Epithelial cell of esophagus (primary cell): ENCODE measurements around the gene COL25A1.

Source experiments
- DNase-seq: peaks from one replicate; pipeline ENCODE4 v3.0.0; 2010; ENCODE audit warnings: low read depth
- H3K4me3 ChIP-seq: 2 replicates; pipeline ENCODE4 v1.5.1; 2011; ENCODE audit warnings: mild to moderate bottlenecking, low read length, control low read depth
- TF ChIP-seq, protein P1 (sequence below): IDR thresholded peaks from 2 replicates; pipeline ENCODE4 v1.5.1; 2011; ENCODE audit warnings: low read depth, mild to moderate bottlenecking, low read length, control low read depth, inconsistent platforms; ENCODE audit not compliant: insufficient read depth; ENCODE audit errors: missing control alignments

The COL25A1 gene

DNA sequence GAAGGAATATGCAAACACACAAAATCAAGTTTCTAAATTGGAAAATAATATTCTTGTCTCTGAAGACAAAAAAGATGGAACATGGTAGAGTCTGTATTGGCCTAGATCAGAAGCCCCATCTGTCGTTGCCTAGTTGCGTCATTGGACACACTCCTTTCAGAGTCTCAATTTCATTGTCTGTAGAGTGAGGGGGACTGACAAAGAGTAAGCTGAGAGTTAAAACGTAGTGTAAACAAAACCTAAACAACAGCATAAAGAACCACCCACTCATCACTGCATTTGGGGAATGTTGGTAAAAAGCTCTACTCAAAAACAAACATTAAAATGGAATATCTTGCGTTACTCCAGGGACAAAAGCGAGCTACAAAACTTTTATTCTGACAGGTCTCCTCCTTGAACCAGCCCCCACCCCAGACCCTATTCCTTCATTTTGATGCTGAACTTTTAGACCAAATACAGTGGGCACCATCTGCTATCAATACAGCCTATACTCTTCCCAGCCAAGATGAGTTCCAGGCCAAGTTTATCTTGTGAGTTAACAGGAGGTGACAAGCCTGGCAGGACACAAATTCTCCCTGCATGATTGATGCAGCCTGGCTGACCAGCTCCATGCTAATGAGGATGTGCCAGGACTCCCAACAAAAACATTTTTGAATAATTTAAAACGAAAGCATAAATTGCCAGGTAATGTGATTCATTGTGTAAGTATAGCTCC lies 125.2 kb downstream of the COL25A1 start:
- TF ChIP-seq, protein P1, sequence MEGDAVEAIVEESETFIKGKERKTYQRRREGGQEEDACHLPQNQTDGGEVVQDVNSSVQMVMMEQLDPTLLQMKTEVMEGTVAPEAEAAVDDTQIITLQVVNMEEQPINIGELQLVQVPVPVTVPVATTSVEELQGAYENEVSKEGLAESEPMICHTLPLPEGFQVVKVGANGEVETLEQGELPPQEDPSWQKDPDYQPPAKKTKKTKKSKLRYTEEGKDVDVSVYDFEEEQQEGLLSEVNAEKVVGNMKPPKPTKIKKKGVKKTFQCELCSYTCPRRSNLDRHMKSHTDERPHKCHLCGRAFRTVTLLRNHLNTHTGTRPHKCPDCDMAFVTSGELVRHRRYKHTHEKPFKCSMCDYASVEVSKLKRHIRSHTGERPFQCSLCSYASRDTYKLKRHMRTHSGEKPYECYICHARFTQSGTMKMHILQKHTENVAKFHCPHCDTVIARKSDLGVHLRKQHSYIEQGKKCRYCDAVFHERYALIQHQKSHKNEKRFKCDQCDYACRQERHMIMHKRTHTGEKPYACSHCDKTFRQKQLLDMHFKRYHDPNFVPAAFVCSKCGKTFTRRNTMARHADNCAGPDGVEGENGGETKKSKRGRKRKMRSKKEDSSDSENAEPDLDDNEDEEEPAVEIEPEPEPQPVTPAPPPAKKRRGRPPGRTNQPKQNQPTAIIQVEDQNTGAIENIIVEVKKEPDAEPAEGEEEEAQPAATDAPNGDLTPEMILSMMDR: no peak
- DNase-seq: no peak
- H3K4me3 ChIP-seq: no peak overlapping the region

DNA sequence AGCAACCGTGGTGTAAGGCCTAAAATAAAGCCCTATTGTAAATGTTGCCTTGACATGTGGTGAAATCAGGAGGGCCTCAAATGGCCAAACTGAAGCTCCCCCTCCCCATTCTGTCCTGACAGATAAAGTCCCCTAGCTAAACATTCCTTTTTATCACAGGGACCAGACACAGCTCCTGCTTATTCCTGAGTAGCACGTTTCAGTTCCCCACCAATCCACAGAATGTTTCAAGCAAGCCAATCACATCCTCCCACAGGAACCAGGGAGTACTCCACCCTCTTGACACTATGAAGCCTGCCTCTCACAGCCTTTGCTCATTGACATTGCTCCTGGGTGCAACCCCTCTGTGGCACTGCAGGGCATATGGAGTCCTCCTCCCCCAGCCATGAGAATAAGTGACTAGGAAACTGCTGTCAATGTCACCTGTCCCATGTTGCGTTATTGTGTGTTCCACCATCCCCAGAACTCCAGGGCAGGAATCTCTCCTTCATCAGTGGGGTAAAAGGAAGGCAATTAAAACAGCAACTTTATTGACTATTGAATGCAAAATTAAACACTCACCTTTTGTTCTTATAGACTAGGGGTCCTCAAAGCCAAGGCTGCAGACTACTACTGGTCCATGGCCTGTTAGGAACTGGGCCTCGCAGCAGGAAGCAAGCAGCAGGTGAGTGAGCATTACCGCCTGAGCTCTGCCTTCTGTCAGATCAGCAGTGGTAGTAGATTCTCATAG lies 128.1 kb downstream of the COL25A1 start:
- no peak overlapping the region for H3K4me3 ChIP-seq
- TF ChIP-seq, protein P1: no peak
- no peak for DNase-seq

DNA sequence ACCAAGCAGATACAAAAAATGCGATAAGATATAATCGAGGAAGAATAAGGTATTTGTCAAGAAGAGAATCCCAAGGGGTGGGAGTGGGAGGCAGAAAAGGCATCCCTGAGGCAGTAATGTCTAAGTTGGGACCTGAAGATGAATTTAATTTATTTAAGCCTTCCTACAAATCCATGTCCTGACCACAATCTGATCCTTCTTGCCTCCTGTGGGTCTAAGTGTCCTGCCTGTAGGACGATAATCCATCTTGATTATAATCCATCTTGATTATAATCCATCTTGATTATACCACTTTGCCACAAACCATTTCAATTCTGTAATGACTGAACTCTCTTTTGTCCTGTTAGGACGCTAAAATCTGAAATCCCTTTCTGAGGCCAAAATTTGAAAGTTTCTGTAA lies 130.2 kb downstream of the COL25A1 start:
- TF ChIP-seq, protein P1: no peak
- H3K4me3 ChIP-seq: no peak overlapping the region
- no peak for DNase-seq

DNA sequence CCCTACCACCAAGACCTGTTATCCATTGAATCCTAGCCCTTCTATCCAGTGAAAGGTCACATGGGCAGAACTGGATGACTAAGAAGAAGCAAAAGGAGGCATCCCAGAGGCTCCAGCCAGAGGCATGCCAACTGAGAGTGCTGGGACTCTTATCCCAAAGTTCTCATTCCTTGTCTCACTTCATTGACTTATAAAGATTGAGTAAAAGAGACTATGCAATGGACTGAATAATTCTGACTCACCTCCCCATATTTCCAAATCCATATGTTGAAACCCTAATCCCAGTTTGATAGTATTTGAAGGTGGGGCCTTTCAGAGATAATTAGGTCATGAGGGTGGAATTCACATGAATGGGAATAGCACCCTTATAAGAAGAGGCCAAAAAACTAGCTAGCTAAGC lies 131.4 kb downstream of the COL25A1 start:
- TF ChIP-seq, protein P1: no peak
- H3K4me3 ChIP-seq: no peak overlapping the region
- DNase-seq: peak; percentile 82

DNA sequence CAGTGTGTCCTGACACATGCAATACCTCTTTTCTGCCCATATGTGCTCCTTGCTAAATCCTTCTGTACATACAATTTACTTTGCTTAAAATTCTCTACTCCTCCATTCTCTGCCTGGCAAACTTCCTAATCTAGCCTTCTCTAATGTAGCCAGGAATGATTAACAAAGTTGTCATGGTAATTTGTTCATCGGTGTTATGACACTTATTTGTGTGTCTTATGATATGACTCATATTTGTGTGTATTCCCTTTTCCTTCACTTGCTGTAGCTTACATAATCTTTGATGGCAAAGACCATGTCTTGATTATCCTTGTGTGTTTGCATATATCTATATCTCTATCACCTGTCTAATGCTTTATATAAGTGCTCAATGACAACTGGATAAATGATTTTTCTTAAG lies 133.3 kb downstream of the COL25A1 start:
- DNase-seq: peak; percentile 52
- no peak overlapping the region for H3K4me3 ChIP-seq
- TF ChIP-seq, protein P1: no peak

DNA sequence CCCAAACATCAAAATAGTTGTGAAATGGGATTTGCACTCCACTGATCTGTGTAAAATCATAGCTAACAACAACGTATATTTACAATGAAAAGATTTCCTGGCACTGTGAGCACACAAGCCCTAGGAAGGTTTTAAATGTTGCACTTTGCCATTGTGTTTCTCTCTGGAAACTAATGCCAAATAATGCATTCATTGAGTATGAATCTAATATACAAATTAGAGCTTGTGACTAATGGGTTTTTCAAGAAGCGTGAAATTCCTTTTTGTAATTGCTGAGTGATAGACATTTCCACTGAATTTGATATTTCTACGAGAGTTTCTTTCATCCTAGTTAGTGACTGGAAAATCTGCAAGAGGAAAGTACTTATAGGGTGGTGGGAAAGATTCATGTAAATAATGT lies 135.9 kb downstream of the COL25A1 start:
- no peak overlapping the region for H3K4me3 ChIP-seq
- TF ChIP-seq, protein P1: no peak
- DNase-seq: no peak
